Stimulated activated CD4-positive, alpha-beta T cell treated with anti-CD3 and anti-CD28 coated beads, Interleukin-2, amount 100 ng/mL, for 24 hours (primary cell): ENCODE measurements around the gene FEN1.
A peak's percentile ranks its signal among the peaks of the same experiment; 100 is the strongest.

Source experiments
- DNase-seq, 2 donors: peaks; one replicate each; pipeline ENCODE4 v3.0.0-alpha.2; 2020

The FEN1 gene

GRCh38 chr11:61827571-61828378, 35.1 kb downstream of the FEN1 start, which contains the start of gene FADS2:
Gene FADS2, plus strand, starts transcription at chr11:61828300. Its CDS starts 91 bp downstream, at chr11:61828391.
- DNase-seq = peak; percentile 48 to 80

GRCh38 chr11:61828379-61828628, 35.6 kb downstream of the FEN1 start:
- no peak for DNase-seq

- peak; percentile 26 to 43 for DNase-seq
Measured at GRCh38 chr11:61828629-61829407, 36.1 kb downstream of the FEN1 start.

GRCh38 chr11:61829806-61830205, 37.1 kb downstream of the FEN1 start:
- no peak for DNase-seq

- DNase-seq = no peak
Measured at GRCh38 chr11:61830237-61831105, 37.8 kb downstream of the FEN1 start.

- no peak for DNase-seq
Measured at GRCh38 chr11:61832207-61832606, 39.5 kb downstream of the FEN1 start.

- DNase-seq = no peak
Measured at GRCh38 chr11:61832754-61833153, 40.0 kb downstream of the FEN1 start.

- DNase-seq = no peak
Measured at GRCh38 chr11:61833471-61833870, 40.8 kb downstream of the FEN1 start.

- no peak for DNase-seq
Measured at GRCh38 chr11:61833926-61834277, 41.2 kb downstream of the FEN1 start.

GRCh38 chr11:61834278-61835048, 41.8 kb downstream of the FEN1 start:
- peak; percentile 21 to 39 for DNase-seq

- DNase-seq = no peak
Measured at GRCh38 chr11:61836193-61836592, 43.5 kb downstream of the FEN1 start.

GRCh38 chr11:61837411-61838005, 44.8 kb downstream of the FEN1 start:
- DNase-seq = no peak

GRCh38 chr11:61838501-61838900, 45.8 kb downstream of the FEN1 start:
- no peak for DNase-seq

GRCh38 chr11:61838921-61839320, 46.2 kb downstream of the FEN1 start:
- DNase-seq = no peak

GRCh38 chr11:61839742-61840141, 47.0 kb downstream of the FEN1 start:
- DNase-seq = no peak

GRCh38 chr11:61840371-61840770, 47.7 kb downstream of the FEN1 start:
- no peak for DNase-seq

GRCh38 chr11:61841636-61842527, 49.2 kb downstream of the FEN1 start:
- no peak for DNase-seq

GRCh38 chr11:61842528-61842820, 49.8 kb downstream of the FEN1 start:
- DNase-seq = no peak

GRCh38 chr11:61844909-61845565, 52.3 kb downstream of the FEN1 start:
- no peak for DNase-seq

- DNase-seq = no peak
Measured at GRCh38 chr11:61846362-61847020, 53.8 kb downstream of the FEN1 start.
